Stromal cell of bone marrow (primary cell): ENCODE data around the gene MOB3B.

Experiments used
- DNase-seq: peaks from one replicate; pipeline ENCODE4 v3.0.0-alpha.2; 2012; ENCODE audit warnings: low read depth

Gene MOB3B

DNA sequence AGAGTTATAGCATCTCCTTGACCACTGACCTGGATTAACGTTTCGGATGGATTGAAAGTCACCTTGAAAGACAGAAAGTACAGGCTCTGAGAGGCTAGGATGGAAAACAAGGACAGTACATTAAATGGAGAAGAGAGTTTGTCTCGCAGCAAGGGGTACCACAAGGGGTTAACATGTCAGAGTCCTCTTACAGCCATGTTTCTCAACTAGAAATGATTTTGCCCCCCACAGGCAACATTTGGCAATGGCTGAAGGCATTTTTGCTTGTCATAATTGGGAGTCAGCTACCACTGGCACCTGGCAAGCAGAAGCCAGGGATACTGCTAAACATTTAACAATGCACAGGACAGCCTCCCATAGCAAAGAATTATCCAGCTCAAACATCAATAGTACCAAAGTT lies 141.9 kb downstream of the MOB3B start:
- no peak for DNase-seq

DNA sequence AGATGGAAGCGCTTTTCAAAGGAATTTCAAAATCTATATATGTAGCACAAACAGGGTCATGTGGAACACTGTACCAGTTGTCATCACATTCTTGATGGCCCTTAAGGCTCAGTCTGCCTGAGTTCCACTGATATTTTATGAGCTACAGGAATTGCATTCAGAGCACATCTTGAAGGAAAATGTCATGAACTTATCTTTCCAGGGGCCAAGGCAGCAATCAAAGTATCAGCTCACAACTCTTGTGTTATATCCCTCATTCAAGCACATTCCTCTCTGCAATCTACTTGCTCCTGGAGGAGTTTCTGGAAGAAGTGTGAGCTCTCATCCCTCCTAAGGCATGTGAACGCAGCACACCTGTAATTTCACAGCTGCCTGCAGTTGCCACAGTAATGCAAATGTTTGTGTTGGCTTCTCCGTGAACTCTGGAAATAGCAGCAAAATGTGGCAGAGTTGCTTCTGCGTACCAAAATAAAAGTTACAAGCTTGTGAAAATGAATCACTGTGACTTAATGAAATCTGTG lies 143.0 kb downstream of the MOB3B start:
- DNase-seq, result no peak

DNA sequence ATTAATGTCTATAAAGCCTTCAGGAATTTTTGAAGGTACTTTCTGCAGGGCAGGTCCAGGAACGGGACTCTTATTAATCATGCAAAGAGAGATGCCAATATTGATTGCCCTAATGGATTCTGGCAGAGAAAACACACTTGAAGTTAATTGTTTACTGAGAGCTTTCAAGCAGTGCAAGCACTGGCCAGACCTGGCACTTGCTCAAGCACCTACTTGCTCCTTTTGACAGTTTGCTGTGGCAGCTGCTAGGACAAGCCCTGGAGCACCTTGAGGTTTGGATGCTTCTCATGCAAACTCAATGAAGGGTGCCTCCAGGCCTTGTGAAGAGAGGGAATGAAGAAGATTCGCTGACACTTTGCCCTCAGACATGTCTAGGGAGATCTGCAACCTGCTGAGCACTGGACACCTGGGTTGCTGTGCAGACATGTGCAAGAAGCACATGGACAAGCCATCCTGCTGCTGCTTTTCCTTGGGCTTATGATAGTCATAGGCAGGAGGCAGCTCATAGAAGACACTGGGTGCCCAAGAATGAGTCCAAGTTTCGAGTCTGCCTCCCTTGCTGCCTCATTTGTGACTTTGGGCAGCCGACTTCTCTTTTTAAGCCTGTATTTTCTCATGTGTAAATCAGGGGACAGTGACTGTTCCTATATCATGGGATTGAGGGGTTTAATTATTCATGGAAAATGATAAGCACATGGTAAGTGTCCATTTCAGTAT lies 143.8 kb downstream of the MOB3B start:
- DNase-seq, result no peak

- no peak for DNase-seq
These were observed 145.2 kb downstream of the MOB3B start for GRCh38 chr9:27384262-27385014.

- no peak for DNase-seq
These were observed 146.1 kb downstream of the MOB3B start for GRCh38 chr9:27383524-27383923.

- DNase-seq, result no peak
These were observed 146.6 kb downstream of the MOB3B start for GRCh38 chr9:27382975-27383374.

GRCh38 chr9:27382308-27382707 lies 147.3 kb downstream of the MOB3B start:
- DNase-seq, result no peak

DNA sequence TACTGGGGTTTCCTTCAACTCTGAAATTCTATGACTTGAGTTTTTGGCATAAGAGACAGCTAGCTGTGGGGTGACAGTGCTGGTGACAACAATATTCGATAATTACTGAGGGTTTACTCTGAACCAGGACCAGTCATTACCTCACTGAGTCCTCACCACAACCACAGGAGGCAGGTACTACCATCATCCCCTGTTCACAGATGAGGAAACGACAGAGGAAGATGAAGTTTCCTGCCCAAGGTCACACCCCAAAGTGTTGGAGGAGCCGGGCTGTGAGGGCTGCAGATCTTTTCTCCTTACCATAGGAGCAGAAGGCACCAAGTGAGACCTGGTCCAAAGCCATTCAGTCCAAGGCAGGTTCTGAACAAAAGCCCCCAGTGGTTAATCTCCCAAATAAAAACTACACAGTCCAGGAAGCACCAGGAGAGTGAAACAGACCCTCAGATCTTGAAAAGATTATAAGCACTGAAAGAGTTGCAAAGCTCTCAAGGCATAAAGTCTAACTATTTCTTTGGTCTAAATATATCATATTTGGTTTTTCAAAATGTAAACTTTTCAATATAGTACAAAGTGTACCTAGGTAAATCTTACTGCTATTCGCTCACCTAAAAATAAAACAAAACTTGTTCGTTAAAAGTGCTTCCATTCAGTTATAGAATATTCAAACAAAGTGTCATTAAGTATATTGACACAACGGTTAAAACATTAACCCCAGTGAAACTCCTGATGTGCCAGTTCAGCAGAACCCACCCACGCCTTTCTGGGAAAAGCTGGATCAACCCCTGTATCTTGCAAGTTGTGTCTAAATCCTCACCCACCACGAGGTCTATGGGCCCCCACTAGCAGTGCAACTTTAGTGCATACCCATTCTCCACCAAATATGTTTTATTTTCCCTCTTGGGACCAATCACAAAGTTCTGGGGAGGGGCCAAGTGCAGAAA lies 150.0 kb downstream of the MOB3B start:
- no peak for DNase-seq

DNA sequence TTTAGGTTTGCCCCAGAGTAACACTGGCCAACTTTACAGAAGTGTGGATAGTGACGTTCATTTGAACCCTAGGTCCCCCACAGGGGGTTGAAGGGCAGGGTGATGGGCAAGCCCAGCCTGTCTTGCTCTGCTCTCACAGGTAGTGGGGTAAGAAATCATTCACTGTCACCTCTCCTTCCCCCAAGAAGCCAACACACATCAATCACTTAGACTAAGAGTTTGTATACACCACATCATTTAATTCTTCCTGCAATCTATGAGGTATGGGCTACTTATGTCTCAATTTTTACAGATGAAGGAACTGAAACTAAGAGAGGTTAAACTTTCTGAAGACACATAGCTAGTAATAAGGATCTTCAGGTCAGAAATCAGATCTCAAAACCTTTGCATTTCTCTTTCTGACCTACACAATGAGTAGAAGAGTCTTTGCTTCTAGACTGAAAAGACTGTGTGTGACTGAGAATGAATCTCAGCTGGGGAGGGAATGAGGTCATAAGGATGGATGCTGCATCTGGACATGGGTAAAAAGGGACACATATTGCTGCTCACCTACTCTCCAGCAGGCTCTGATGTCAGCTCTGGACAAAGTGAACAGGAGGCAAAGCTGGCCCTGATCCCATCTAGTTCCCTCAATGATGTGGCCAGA lies 151.7 kb downstream of the MOB3B start:
- DNase-seq, result no peak

DNA sequence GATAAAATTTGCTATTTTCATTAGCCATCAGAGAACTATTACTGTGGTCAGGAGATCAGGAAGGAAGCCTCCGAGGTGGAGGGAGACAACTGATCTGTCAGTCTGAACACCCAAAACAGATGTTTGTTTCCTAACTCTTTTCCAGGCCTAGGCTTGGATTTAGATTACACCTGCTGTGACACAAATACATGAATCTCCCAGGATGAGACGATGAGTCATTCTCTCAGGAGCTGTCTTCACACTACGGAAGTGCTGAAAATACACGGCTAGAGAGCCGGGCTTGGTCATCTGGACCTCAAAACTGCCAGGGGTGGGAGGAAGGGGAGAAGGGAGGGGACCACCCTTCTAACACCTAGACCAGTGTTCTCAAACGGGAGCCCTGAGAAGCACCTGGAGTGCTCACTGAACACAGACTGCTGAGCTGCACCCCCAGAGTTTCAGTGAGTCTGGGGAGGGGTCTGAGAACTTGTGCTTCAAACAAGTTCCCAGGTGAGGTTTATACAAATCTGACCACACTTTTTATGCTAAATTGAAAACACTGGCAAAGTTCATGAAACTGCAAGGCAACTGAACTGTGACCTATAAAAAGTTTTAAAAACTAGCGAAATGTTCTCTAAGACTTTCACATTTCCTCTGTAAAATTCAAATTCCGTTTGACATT lies 152.3 kb downstream of the MOB3B start:
- DNase-seq, result no peak

DNA sequence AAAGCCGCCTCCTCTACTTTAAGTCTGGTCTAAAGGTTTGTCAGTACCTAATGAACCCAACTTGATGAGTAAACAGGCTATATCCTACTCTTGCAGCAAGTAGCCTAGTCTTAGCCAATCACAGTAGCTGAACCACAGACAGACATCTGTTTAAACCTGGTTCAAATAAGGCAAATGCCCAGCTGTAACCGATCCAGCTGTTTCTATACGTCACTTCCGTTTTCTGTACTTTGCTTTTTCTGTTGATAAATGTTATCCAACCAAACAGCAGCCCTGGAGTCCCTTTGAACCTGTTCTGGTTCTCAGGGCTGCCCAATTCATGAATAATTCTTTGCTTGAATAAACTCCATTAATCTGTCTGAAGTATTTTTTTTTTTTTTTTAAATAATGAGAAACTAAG lies 155.8 kb downstream of the MOB3B start:
- no peak for DNase-seq

GRCh38 chr9:27372615-27373014 lies 157.0 kb downstream of the MOB3B start:
- DNase-seq, result no peak

GRCh38 chr9:27371382-27371781 lies 158.2 kb downstream of the MOB3B start:
- DNase-seq, result no peak

GRCh38 chr9:27369591-27369990 lies 160.0 kb downstream of the MOB3B start:
- DNase-seq, result no peak

DNA sequence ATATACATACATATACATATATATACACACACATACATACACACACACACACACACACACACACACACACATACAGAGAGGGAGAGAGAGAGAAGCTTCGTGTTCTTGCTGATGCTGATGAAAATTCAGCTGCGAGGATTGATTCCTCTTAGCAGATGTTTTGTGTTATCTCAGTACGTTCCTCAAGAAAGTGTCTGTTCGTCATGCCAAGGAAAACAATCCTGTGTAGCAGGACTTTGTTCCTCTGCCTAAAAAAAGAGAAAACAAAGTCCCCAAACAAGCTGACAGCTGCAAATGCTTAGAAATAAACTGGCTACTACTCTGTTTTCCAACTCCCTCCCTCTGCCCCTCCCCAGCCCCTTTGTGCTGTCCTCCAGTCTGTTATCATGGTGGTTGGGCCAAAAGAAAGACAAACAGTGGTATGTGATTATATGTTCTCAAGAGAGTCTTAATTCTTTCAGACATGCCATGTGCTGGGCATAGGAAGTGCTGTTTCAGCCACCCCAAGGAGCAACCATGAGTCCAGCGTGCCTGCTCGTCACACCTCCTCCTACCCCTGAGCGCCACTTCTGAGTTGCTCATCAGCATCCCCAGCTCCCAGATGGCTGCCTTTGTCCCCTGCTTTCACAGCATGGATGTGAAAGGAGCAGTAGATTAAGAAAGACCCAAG lies 161.2 kb downstream of the MOB3B start:
- peak; percentile 9 for DNase-seq

DNA sequence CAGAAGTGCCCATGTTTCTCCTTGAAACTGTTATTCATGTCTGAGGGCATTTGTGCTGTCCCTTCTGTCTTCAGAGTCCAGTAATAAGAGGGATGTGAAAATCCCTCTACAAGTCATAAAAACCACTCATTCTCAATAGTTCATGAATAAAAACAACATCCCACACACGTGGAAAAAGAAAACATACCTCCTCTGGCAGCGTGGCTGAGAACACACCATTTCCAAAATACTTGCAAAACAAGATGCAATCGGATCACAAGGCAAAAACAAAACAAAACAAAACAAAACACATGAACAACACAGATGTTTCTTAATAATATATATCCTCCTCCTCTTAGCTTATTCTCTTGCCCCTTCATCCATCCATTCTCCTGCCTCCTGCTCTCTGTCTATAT lies 161.7 kb downstream of the MOB3B start:
- DNase-seq, result no peak

DNA sequence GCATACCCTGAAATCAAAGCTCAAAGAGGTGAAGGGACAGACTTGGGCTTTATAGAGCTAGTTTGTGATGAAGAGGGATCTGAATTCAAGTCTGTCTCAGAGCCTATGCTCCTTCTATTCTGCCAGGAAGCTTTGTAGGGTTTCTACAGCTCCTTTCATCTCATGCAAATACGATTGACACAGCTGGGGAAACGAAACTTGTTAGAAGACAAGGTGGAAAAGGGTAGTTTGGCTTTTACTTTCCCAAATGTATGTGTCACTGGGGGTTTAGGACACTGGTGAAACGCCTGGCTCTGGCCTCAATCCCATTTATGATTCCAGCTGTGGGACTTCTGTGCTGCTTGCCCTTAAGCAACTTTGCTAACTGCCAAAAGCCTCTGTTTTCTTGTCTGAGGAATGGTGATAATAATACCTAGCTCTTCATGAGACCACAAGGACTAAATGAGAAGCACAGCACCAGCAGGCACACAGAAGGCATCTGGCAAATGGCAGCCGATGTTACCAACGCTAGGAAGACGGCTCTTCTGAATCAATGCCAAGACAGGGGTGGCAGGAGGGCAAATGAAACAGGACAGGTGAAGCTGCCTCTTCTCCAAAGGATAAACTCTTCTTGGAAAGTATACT lies 162.3 kb downstream of the MOB3B start:
- DNase-seq, result no peak

DNA sequence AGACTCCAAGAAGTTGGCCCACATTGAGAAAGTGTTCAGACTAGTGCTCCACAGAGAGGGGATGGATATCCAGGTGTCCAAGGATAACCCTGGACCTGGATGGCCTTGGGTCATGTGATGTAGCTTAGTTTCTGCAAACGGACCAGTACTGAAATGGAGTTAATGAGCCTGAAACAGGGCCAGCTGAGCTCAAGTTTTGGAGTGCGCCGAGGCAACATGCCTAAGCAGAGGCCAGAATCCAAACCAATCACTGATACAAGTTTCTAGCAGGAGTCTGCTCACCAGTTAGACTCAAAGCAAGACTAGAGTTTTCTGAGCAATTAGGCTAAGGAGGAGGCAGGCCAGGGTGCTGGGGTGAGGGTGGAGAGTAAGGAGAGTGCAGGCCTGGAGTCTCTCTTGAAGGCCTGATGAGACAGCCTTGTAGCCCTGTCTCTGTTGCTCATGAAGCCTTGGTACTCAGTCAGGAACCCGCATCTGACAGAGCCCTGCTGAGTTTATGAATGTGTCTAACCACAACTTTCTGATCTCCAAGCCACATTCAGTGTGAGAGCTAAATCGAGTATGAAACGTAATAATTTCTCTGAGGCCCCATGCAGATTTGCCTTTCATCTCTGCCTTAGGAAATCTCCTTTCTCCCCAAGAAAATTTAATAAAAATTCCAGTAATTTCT lies 163.8 kb downstream of the MOB3B start:
- no peak for DNase-seq

DNA sequence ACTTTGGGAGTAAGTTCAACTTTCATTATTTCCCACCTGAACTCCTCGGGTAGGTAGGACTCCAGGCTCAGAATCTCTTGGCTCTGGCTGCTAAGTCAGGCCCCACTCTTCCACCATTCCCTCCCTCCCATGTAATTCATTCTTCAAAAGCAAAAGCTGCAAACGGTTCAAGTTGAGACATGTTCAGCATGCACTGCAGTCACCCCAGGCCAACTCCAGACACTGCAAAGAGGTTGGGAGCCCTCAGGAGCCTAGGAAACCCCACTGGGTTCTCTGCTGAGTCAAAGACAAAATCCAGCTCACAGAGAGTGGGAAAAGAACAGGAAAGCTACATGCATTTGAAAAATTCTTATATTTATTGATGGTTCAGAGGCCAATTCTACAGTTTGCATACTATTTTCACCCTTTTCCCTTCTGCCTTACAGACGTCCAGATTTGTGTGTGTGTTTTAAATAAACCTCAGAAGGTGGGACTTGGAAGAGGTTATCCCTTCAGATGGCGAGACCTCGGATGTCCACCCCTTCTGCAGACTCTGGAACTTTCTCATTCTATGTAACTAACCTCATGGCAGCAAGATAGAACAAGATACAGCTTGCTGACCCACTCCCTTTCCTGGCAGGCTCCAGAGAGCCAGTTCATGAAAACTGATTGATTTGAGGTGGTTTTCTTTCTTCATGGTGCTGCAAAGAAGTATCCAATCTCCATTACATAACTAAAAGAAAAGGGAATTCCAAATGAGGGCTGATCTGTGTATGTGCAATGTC lies 167.0 kb downstream of the MOB3B start:
- DNase-seq, result no peak
